SK-N-SH treated with all-trans-retinoic acid at 6 μM for 48 hours (cell line): Measurements from ENCODE around the gene ZNF385B.

Experiments
- BACH2 ChIP-seq: fragments of 250-450 bp; sonication (Bioruptor Pico); IDR thresholded peaks from 2 replicates; pipeline ENCODE4 v1.9.0; 2021; ENCODE audit warnings: mild to moderate bottlenecking, borderline replicate concordance
- OSR1 ChIP-seq: fragments of 250-450 bp; sonication (Bioruptor Pico); IDR thresholded peaks from 2 replicates; pipeline ENCODE4 v1.8.0; 2022; ENCODE audit warnings: moderate library complexity, mild to moderate bottlenecking, inconsistent platforms

DNA sequence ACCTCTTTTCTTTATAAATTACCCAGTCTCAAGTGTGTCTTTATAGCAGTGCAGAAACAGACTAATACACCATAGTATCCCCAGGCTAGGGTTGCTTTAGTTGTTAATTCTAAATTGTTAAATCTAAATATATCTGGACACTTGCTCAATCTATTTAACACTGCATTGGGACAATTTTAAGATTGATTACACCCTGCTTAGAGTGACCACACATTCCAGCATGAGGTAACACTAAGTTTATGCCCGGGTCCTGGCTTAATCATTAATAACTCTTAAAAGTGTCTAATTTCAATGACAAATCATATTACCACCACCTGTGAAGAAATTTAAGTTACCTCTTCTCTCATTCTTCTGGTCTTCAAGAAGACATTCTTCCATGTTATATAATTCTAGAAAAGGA is 131.4 kb downstream of the ZNF385B start:
- TF ChIP-seq BACH2 (CRISPR knock-in tag), result no peak
- no peak for TF ChIP-seq OSR1 (CRISPR knock-in tag)
